Duodenal mucosa (tissue), 2 donors: ENCODE results near the gene PLG.
"Not testable (repeated sequence)": the region's sequence is repeated elsewhere in the genome, so short reads cannot be mapped to it uniquely, and the experiment has no call there.

ENCODE experiments used
- H3K27ac ChIP-seq: one replicate; pipeline ENCODE4 v1.7.0; 2013; ENCODE audit warnings: low read depth, low read length
- H3K27me3 ChIP-seq, 2 donors: one replicate each; pipeline ENCODE4 v1.7.0; 2013; ENCODE audit warnings: low read length in 2 of 2, control low read depth in 1 of 2; ENCODE audit not compliant: insufficient read depth in 2 of 2, control insufficient read depth in 1 of 2
- H3K36me3 ChIP-seq, 2 donors: one replicate each; pipeline ENCODE4 v1.7.0; 2013; ENCODE audit warnings: low read length in 2 of 2, control low read depth in 1 of 2; ENCODE audit not compliant: insufficient read depth in 2 of 2, control insufficient read depth in 1 of 2
- H3K4me1 ChIP-seq, 2 donors: one replicate each; pipeline ENCODE4 v1.7.0; 2013; ENCODE audit warnings: low read length in 2 of 2, control low read depth in 1 of 2; ENCODE audit not compliant: insufficient read depth in 2 of 2, control insufficient read depth in 1 of 2
- H3K4me3 ChIP-seq, 2 donors: one replicate each; pipeline ENCODE4 v1.7.0; 2013; ENCODE audit warnings: low read length in 2 of 2, low read depth in 1 of 2
- H3K9ac ChIP-seq, 2 donors: one replicate each; pipeline ENCODE4 v1.7.0; 2013; ENCODE audit warnings: low read length in 2 of 2, low read depth in 1 of 2
- H3K9me3 ChIP-seq, 2 donors: one replicate each; pipeline ENCODE4 v1.7.0; 2013; ENCODE audit warnings: low read length in 2 of 2, control low read depth in 1 of 2; ENCODE audit not compliant: control insufficient read depth in 1 of 2

The PLG gene

GRCh38 chr6:160768101-160768500 lies 66.1 kb downstream of the PLG start:
- no peaks in the 10 kb centered on the region for H3K36me3 ChIP-seq
- no peaks in the 10 kb centered on the region for H3K9me3 ChIP-seq
- H3K4me3 ChIP-seq: no peak overlapping the region
- H3K9ac ChIP-seq: no peak overlapping the region
- no peaks in the 10 kb centered on the region for H3K27me3 ChIP-seq
- no peak overlapping the region for H3K27ac ChIP-seq
- no peaks in the 10 kb centered on the region for H3K4me1 ChIP-seq

- no peaks in the 10 kb centered on the region for H3K9me3 ChIP-seq
- no peak overlapping the region for H3K27ac ChIP-seq
- no peak overlapping the region for H3K4me3 ChIP-seq
- no peaks in the 10 kb centered on the region for H3K27me3 ChIP-seq
- H3K4me1 ChIP-seq: no peaks in the 10 kb centered on the region
- H3K36me3 ChIP-seq: no peaks in the 10 kb centered on the region
- H3K9ac ChIP-seq: no peak overlapping the region
Measured at GRCh38 chr6:160774399-160774798, 72.4 kb downstream of the PLG start.

GRCh38 chr6:160775792-160776580 lies 73.9 kb downstream of the PLG start:
- no peaks in the 10 kb centered on the region for H3K27me3 ChIP-seq
- H3K4me1 ChIP-seq: no peaks in the 10 kb centered on the region
- H3K27ac ChIP-seq: no peak overlapping the region
- H3K9me3 ChIP-seq: no peaks in the 10 kb centered on the region
- no peaks in the 10 kb centered on the region for H3K36me3 ChIP-seq
- H3K4me3 ChIP-seq: no peak overlapping the region
- no peak overlapping the region for H3K9ac ChIP-seq

- H3K36me3 ChIP-seq, H3K27me3 ChIP-seq, H3K9me3 ChIP-seq, H3K9ac ChIP-seq, H3K27ac ChIP-seq, H3K4me3 ChIP-seq, H3K4me1 ChIP-seq: not testable (repeated sequence)
Measured at GRCh38 chr6:160779095-160779494, 77.1 kb downstream of the PLG start.

GRCh38 chr6:160780656-160781055 lies 78.6 kb downstream of the PLG start:
- H3K27me3 ChIP-seq, H3K4me3 ChIP-seq, H3K36me3 ChIP-seq, H3K4me1 ChIP-seq, H3K27ac ChIP-seq, H3K9me3 ChIP-seq, H3K9ac ChIP-seq: not testable (repeated sequence)

GRCh38 chr6:160781298-160781697 lies 79.3 kb downstream of the PLG start:
- no peaks in the 10 kb centered on the region for H3K4me1 ChIP-seq
- no peak overlapping the region for H3K9ac ChIP-seq
- no peaks in the 10 kb centered on the region for H3K27me3 ChIP-seq
- H3K9me3 ChIP-seq: no peaks in the 10 kb centered on the region
- H3K4me3 ChIP-seq: no peak overlapping the region
- H3K36me3 ChIP-seq: no peaks in the 10 kb centered on the region
- no peak overlapping the region for H3K27ac ChIP-seq

GRCh38 chr6:160782228-160782627 lies 80.2 kb downstream of the PLG start:
- no peak overlapping the region for H3K27ac ChIP-seq
- no peaks in the 10 kb centered on the region for H3K36me3 ChIP-seq
- no peak overlapping the region for H3K9ac ChIP-seq
- H3K9me3 ChIP-seq: no peaks in the 10 kb centered on the region
- H3K4me1 ChIP-seq: no peaks in the 10 kb centered on the region
- H3K4me3 ChIP-seq: no peak overlapping the region
- no peaks in the 10 kb centered on the region for H3K27me3 ChIP-seq

GRCh38 chr6:160783741-160784140 lies 81.7 kb downstream of the PLG start:
- Histone ChIP-seq H3K27ac (no peak overlapping the region), H3K36me3 (no peaks in the 10 kb centered on the region), H3K9ac (no peak overlapping the region), H3K4me3 (no peak overlapping the region), H3K9me3 (no peaks in the 10 kb centered on the region), H3K4me1 (no peaks in the 10 kb centered on the region), H3K27me3 (no peaks in the 10 kb centered on the region)

GRCh38 chr6:160788126-160788525 lies 86.1 kb downstream of the PLG start:
- not testable (repeated sequence) for H3K4me1 ChIP-seq, H3K36me3 ChIP-seq, H3K9ac ChIP-seq, H3K4me3 ChIP-seq, H3K27ac ChIP-seq, H3K9me3 ChIP-seq, H3K27me3 ChIP-seq

GRCh38 chr6:160788806-160789205 lies 86.8 kb downstream of the PLG start:
- Histone ChIP-seq H3K9me3 (no peaks in the 10 kb centered on the region), H3K36me3 (no peaks in the 10 kb centered on the region), H3K4me1 (no peaks in the 10 kb centered on the region), H3K9ac (no peak overlapping the region), H3K27ac (no peak overlapping the region), H3K4me3 (no peak overlapping the region), H3K27me3 (no peaks in the 10 kb centered on the region)
